Stomach smooth muscle (tissue), 2 donors: Measurements from ENCODE around the gene PLAGL2.

Experiments used
- H3K27ac ChIP-seq: one replicate; pipeline ENCODE4 v1.7.0; 2013; ENCODE audit warnings: mild to moderate bottlenecking, low read length, inconsistent platforms
- H3K27me3 ChIP-seq, 2 donors: one replicate each; pipeline ENCODE4 v1.7.0; 2013; ENCODE audit warnings: low read length in 2 of 2; ENCODE audit not compliant: insufficient read depth in 2 of 2, control insufficient read depth in 1 of 2
- H3K36me3 ChIP-seq, 2 donors: one replicate each; pipeline ENCODE4 v1.7.0; 2013; ENCODE audit warnings: low read length in 2 of 2; ENCODE audit not compliant: control insufficient read depth in 2 of 2, insufficient read depth in 2 of 2
- H3K4me1 ChIP-seq: one replicate; pipeline ENCODE4 v1.7.0; 2013; ENCODE audit warnings: low read length; ENCODE audit not compliant: control insufficient read depth, insufficient read depth
- H3K4me3 ChIP-seq, 2 donors: one replicate each; pipeline ENCODE4 v1.7.0; 2013; ENCODE audit warnings: low read length in 2 of 2
- H3K9ac ChIP-seq, 2 donors: one replicate each; pipeline ENCODE4 v1.7.0; 2013; ENCODE audit warnings: low read length in 2 of 2, mild to moderate bottlenecking in 1 of 2
- H3K9me3 ChIP-seq, 2 donors: one replicate each; pipeline ENCODE4 v1.7.0; 2013; ENCODE audit warnings: low read length in 2 of 2; ENCODE audit not compliant: control insufficient read depth in 2 of 2
- donor health status: healthy.
- donor health status: Pancreatic carcinoma.

PLAGL2 gene

GRCh38 chr20:32158351-32158750, 49.2 kb downstream of the PLAGL2 start:
- Histone ChIP-seq H3K4me3 (no peak overlapping the region), H3K36me3 (peaks cover 48 to 54% of the 10 kb centered on the region in 2 donors)

DNA sequence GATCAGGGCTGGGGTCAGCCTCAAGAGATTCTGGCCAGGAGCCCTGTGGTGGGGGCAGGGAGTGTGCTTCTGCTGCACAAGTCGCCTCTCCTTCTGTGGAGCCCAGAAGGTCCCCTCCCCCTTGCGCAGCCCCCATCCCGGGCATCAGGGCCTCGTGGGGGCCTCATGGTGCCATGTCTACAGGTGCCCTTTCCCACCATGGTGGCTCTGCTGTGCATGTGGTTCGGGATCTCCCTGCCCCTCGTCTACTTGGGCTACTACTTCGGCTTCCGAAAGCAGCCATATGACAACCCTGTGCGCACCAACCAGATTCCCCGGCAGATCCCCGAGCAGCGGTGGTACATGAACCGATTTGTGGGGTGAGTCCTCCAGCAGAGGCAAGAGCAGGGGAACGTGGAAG, 49.9 kb downstream of the PLAGL2 start:
- Histone ChIP-seq H3K4me1 (peaks cover 3% of the 10 kb centered on the region), H3K9ac (no peak overlapping the region), H3K9me3 (no peaks in the 10 kb centered on the region), H3K4me3 (no peak overlapping the region), H3K27me3 (no peaks in the 10 kb centered on the region), H3K36me3 (peaks cover 53 to 61% of the 10 kb centered on the region in 2 donors), H3K27ac (no peak overlapping the region)

More at GRCh38 chr20:32158351-32158750, 49.2 kb downstream of the PLAGL2 start:
- Histone ChIP-seq H3K27me3 (no peaks in the 10 kb centered on the region), H3K9ac (no peak overlapping the region), H3K27ac (no peak overlapping the region), H3K9me3 (no peaks in the 10 kb centered on the region), H3K4me1 (peaks cover 3% of the 10 kb centered on the region)

DNA sequence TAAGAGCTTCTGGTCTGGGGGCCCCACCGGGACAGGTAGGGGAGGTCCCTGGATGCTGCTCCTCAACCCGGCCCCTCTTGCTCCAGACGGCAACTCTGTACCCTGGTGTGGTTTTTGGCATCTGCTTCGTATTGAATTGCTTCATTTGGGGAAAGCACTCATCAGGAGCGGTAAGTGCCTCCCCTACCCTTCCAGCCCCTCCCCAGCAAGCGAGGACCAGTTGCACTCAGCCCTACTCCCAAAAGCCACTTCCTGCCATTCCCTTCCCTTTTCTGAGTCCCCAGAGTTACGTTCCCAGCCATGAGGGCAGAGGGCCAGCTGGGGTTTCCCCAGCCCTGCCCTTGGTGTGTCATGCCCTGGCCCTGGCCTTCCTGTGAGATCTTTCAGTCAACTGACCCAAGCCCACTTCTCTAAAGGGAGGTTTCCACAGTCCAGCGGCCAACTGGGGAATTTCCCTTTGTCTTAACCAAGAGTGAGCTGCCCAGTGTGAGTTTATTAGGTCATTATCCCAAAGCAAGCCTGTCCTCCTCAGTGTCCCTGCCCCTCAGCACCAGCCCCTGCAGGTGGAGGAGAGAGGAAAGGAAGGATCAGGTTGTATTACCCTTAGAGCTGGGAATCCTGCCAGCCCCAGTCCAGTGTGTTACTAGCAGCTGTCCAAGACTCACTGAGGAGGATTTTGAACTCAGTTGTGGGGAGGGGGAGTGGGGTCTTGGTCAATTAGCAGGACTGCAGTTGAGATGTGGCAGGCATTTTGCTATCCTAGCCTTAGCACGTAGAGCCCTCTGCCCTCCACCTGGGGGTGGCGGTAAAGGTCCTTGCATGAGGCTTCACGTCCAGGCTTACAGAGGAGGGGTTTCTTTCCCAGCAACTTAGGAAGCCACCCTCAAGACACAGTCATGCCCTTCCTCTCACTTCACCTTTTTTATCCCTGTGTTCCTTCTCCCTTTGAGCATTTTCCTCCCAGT, 52.2 kb downstream of the PLAGL2 start:
- no peak overlapping the region for H3K27ac ChIP-seq

DNA sequence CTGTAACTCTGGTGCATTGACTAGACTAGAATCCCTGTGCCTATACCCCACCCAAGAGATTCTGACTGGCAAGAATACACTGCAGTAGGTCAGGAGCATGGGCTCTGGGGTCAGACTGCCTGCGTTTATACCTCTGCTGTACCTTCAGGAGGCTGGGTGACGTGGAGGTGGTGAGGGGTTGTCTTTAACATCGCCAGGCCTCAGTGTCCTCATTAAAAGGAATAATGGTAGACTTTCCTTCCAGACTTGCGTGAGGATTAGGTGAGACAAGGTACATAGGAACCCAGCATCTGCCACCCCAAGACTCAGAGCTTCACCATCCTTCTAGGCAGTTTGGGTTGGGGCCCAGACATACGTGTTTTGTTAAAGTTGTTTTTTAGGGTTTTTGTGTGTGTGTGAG, 53.8 kb downstream of the PLAGL2 start:
- Histone ChIP-seq H3K4me3 (no peak overlapping the region), H3K27ac (no peak overlapping the region), H3K27me3 (no peaks in the 10 kb centered on the region), H3K9me3 (no peaks in the 10 kb centered on the region), H3K4me1 (peaks cover 3% of the 10 kb centered on the region), H3K36me3 (peaks cover 44 to 54% of the 10 kb centered on the region in 2 donors), H3K9ac (no peak overlapping the region)

More for the DNA sequence above, 52.2 kb downstream of the PLAGL2 start:
- Histone ChIP-seq H3K27me3 (no peaks in the 10 kb centered on the region), H3K4me1 (peaks cover 3% of the 10 kb centered on the region), H3K4me3 (no peak overlapping the region), H3K36me3 (peaks cover 46 to 58% of the 10 kb centered on the region in 2 donors), H3K9ac (no peak overlapping the region), H3K9me3 (no peaks in the 10 kb centered on the region)

GRCh38 chr20:32153156-32153665, 54.3 kb downstream of the PLAGL2 start:
- H3K27ac ChIP-seq: no peak overlapping the region
- H3K4me1 ChIP-seq: peaks cover 3% of the 10 kb centered on the region
- H3K9me3 ChIP-seq: no peaks in the 10 kb centered on the region
- peaks cover 43 to 52% of the 10 kb centered on the region in 2 donors for H3K36me3 ChIP-seq
- H3K9ac ChIP-seq: no peak overlapping the region
- no peaks in the 10 kb centered on the region for H3K27me3 ChIP-seq
- H3K4me3 ChIP-seq: no peak overlapping the region

- Histone ChIP-seq H3K36me3 (peaks cover 37 to 49% of the 10 kb centered on the region in 2 donors), H3K4me1 (peaks cover 3% of the 10 kb centered on the region), H3K4me3 (no peak overlapping the region), H3K9ac (no peak overlapping the region), H3K27ac (no peak overlapping the region), H3K27me3 (no peaks in the 10 kb centered on the region), H3K9me3 (no peaks in the 10 kb centered on the region)
Observed at GRCh38 chr20:32152421-32153155, 55.0 kb downstream of the PLAGL2 start.

- Histone ChIP-seq H3K4me3 (no peak overlapping the region), H3K36me3 (peaks cover 47 to 58% of the 10 kb centered on the region in 2 donors), H3K4me1 (peaks cover under 1% of the 10 kb centered on the region), H3K27me3 (no peaks in the 10 kb centered on the region), H3K27ac (no peak overlapping the region), H3K9ac (no peak overlapping the region), H3K9me3 (no peaks in the 10 kb centered on the region)
Observed at GRCh38 chr20:32150291-32150848, 57.2 kb downstream of the PLAGL2 start.

DNA sequence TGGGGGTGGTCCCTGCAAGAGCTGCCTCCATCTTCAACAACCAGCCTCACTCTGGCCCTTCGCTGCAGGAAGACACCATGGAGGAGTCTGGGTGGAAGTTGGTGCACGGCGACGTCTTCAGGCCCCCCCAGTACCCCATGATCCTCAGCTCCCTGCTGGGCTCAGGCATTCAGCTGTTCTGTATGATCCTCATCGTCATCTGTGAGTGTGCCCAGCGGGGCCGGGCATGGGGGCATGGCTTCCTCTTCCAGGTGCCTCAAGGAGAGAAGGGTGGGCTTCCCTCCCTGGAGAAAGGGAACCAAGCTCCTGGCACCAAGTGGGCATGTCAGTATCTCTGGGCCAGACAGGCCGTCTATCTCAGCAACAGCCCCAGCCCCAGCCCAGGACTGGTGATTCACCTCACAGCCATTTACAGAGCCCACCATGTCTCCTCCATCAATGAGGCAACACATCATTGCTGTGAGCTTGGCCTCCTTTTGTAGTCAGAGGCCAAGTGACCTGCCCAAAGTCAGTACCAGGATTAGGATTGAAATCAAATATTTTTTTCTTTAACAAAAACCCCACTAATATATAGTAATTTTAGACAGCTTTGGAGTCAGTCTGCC, 57.9 kb downstream of the PLAGL2 start:
- Histone ChIP-seq H3K9ac (no peak overlapping the region), H3K27ac (no peak overlapping the region), H3K9me3 (no peaks in the 10 kb centered on the region), H3K27me3 (no peaks in the 10 kb centered on the region), H3K36me3 (peaks cover 51 to 58% of the 10 kb centered on the region in 2 donors), H3K4me3 (no peak overlapping the region), H3K4me1 (no peaks in the 10 kb centered on the region)

GRCh38 chr20:32144898-32145662, 62.5 kb downstream of the PLAGL2 start:
- no peak overlapping the region for H3K9ac ChIP-seq
- no peaks in the 10 kb centered on the region for H3K9me3 ChIP-seq
- no peak overlapping the region for H3K4me3 ChIP-seq
- H3K4me1 ChIP-seq: no peaks in the 10 kb centered on the region
- peaks cover 64 to 71% of the 10 kb centered on the region in 2 donors for H3K36me3 ChIP-seq
- no peaks in the 10 kb centered on the region for H3K27me3 ChIP-seq
- H3K27ac ChIP-seq: no peak overlapping the region
